Measurements from ENCODE around the gene LMAN2. TPM values are rescaled to one million over a fixed set of nuclear protein-coding genes. Genes with fewer than 3 reads are reported as not detected.
A peak's percentile ranks its signal among the peaks of the same experiment; 100 is the strongest.

Gene LMAN2
- total RNA-seq, 1 donor from 2014 or later: 56.8 TPM

GRCh38 chr5:177334781-177335700 is 16.4 kb downstream of the LMAN2 start:
- DNase-seq (peak; percentile 68), ATAC-seq (ENCODE audit: poor library complexity) (peak; percentile 89)
- intact Hi-C loops (cut with DNase I): no loop called here

GRCh38 chr5:177334155-177334551 is 17.3 kb downstream of the LMAN2 start:
- intact Hi-C loops (cut with DNase I): no loop called here
- DNase-seq (no peak), ATAC-seq (ENCODE audit: poor library complexity) (no peak)

DNA sequence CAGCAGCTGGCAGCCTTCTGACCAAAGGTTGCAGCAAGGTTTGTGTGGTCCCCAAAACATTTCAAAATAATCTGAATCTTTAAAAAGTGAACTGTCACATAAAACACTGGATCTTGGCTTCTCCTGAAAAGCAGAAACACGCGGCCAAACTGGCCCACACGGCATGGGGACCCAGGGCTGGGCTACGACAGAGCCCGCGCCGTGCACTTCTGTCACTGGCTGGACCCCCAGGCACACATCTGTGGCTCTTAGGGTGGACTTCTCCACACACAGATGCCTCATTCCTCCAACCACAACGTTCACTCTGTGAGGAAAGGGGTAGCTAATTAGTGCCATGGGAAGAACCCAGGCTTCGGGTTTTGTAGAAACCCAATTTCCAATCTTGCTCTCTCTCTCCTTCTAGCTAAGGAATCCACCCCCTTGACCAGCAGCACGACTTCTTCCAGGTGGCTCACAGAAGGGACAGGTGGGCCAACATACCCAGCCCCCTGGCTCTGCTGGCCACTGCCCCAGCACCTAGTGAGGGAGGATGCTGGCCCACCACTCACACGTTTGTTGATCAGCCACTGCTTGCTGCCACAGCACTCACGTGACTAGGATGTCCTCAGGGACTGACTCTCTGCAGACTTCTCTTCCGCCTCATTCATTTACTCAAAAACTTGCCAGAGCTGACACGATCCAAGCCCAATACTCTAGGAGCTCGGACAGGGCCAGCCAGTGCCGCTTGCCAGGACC is 17.9 kb downstream of the LMAN2 start:
- DNase-seq: no peak
- ATAC-seq (ENCODE audit: poor library complexity): no peak
- intact Hi-C loops (cut with DNase I): no loop called here

GRCh38 chr5:177332896-177333260 is 18.6 kb downstream of the LMAN2 start:
- DNase-seq (no peak), ATAC-seq (ENCODE audit: poor library complexity) (no peak)
- intact Hi-C loops (cut with DNase I): no loop called here

GRCh38 chr5:177332031-177332895 is 19.2 kb downstream of the LMAN2 start:
- no peak for DNase-seq
- intact Hi-C loops (cut with DNase I): no loop called here
- no peak for ATAC-seq (ENCODE audit: poor library complexity)

DNA sequence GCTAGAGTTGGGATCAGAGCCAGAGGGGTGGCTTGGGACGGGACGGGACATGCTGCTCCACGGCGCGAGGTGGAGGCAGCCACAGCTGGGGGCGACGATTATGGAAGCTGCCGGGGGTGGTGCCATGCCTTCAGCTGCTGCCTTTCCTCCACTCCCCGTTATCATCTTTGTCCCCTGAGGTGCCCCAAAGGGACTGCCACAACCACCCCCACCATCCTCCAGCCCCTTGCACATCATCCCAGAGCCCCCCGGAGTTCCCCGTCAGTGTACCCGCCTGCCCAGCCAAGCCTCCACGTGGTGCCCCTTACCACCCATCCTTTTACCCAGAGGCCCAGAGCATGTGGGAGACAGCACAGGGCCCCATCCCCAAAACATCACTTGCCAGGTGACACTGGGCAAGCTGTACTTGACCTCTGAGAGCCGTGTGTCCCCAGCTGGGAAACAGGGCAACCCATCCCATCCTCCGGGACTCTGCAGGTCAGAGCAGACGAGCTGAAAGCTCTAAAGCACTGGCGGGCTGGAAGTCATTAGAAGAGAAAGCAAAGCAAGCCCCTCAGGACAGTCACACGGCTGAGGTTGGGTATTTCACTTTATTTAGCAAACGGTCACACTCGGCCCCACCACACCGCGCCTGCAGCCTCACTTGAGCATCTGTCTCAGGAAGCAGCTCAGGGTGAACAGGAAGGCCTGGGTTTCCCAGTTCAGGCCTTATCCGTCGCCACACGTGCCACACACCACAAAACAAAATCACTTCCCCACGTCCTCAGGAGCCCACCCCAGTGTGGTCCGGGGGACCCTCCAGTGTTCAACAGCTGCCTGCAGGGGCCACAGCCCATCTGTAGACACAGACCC is 20.3 kb downstream of the LMAN2 start:
- DNase-seq (no peak), ATAC-seq (ENCODE audit: poor library complexity) (no peak)
- intact Hi-C loops (cut with DNase I): no loop called here

GRCh38 chr5:177329883-177330282 is 21.6 kb downstream of the LMAN2 start:
- no peak for ATAC-seq (ENCODE audit: poor library complexity)
- DNase-seq: no peak
- intact Hi-C loops (cut with DNase I): no loop called here

- intact Hi-C loops (cut with DNase I): no loop called here
- no peak for DNase-seq
- no peak for ATAC-seq (ENCODE audit: poor library complexity)
Measured at GRCh38 chr5:177328545-177329231, 22.8 kb downstream of the LMAN2 start.

DNA sequence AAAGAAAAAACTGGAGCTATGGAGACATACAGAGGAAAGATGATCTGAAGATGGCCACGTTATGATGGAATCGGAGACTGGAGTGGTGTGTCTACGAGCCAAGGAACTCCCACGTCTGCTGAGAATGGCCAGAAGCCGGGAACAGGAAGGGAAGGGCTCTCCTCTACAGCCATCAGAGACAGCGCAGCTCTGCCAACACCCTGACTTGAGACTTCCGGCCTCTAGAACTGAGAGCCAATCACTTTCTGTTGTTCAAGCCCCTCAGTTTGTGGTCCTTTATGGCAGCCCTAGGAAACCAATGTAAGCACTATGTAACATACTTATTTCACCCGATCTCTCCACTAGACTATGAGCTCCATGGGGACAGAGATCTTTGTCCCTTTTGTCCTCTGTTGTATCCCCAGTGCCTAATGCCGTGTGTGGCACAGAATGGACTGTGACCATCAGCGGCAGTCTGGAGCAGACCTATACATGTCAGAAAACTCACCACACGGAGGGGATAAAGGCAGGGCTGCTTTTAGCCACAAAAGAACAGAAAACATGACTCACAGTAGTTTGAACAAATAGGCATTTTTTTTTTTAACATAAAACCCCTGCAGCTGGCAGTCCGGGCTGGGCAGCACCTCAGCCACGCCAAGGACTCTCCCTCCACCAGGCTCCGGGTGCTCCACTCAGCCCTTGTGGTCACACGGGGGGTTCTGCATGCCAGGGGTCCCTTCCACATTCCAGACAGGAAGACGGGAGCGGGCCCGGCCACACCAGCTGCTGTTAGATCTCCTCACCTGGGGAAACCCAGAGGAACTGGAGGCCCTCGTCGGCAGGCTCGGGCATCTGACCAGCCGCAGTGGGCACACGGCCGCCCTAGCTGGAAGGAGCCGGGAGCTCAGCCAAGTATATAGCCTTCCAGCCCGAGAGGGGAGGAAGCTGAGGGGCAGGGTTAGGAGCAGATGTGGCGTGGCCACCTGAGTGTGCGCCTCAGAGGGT is 23.6 kb downstream of the LMAN2 start:
- intact Hi-C loops (cut with DNase I): no loop called here
- peak; percentile 72 for ATAC-seq (ENCODE audit: poor library complexity)
- DNase-seq: peak; percentile 71

DNA sequence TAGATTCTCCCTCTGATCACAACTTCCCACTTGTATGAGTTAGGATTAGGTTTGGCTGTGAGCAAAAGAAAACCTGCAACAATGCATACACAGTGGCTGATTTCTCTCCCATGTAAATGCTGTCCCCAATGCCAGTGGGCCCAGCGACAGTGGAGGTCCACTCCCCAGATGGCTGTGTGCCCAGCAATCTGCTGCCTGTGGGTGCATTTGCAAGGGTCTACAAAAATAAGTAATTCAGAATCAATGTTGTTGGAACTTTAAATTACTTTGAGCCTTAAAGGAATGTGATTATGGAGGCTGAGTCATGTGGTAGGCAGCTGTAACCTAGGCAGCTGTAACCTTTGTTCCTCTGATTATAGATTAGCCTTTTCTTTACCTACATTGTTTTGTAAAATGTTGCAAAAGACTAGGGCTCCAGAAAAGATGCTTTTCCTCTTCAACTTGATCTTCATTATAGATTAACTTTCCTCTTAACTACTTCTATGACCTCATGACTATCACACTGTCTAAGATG is 25.5 kb downstream of the LMAN2 start:
- no peak for DNase-seq

GRCh38 chr5:177320879-177321278 is 30.6 kb downstream of the LMAN2 start:
- intact Hi-C loops (cut with DNase I): no loop called here
- no peak for DNase-seq
- no peak for ATAC-seq (ENCODE audit: poor library complexity)

More for the DNA sequence above, 25.5 kb downstream of the LMAN2 start:
- no peak for ATAC-seq (ENCODE audit: poor library complexity)
- intact Hi-C loops (cut with DNase I): no loop called here

GRCh38 chr5:177319913-177320588 is 31.4 kb downstream of the LMAN2 start:
- intact Hi-C loops (cut with DNase I): no loop called here
- DNase-seq (no peak), ATAC-seq (ENCODE audit: poor library complexity) (no peak)

GRCh38 chr5:177317959-177318377 is 33.5 kb downstream of the LMAN2 start:
- DNase-seq (peak; percentile 79), ATAC-seq (ENCODE audit: poor library complexity) (peak; percentile 69)
- intact Hi-C loops (cut with DNase I): no loop called here

DNA sequence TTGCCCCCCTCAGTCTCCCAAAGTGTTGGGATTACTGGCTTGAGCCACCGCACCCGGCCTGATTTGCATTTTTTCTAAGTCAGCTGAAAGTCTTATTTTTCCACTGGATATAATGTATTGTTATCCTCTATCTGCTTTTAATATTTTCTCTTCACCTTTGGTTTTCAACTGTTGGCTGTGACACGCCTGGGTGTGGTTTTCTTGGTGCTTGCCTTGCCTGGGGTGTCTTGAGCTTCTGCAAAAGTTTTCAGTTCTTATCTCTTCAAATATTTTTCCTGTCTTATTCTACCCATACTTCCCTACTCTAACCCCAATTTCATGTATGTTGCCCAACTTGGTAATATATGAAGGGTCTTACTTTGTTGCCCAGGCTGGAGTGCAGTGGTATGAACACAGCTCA is 35.5 kb downstream of the LMAN2 start:
- ATAC-seq (ENCODE audit: poor library complexity): no peak
- intact Hi-C loops (cut with DNase I): no loop called here
- no peak for DNase-seq

DNA sequence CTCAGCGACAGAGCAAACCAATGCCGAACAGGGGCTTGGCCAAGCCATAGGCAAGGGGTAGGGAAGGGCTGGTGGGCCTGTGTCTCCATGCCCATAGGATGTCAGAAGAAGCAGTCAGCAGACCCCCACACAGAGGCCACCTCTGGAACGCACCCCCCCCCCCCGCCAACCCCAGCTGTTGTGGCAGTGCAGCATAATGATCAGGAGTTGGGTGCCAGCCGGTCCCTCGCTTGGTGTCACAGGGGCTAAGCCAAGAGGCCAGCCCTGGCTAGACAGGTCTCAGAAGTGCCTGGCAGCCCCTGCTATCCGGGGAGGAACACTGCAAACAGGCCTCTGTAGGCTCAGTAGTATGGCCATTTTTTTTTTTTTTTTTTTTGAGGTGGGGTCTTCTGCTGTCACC is 36.1 kb downstream of the LMAN2 start:
- ATAC-seq (ENCODE audit: poor library complexity): no peak
- intact Hi-C loops (cut with DNase I): no loop called here
- no peak for DNase-seq

All from Right ventricle myocardium superior (tissue), 1 donor.